SU-DHL-6 (cell line): Measurements from ENCODE around the gene PIF1.

Experiments used
- CTCF ChIP-seq: fragments of 200-600 bp; sonication (generic); IDR thresholded peaks from one replicate; pipeline ENCODE4 v1.5.1; 2017; ENCODE audit warnings: antibody characterized with exemption, mild to moderate bottlenecking, low read length, moderate library complexity; ENCODE audit not compliant: insufficient read depth, poor library complexity, severe bottlenecking
- EZH2phosphoT487 ChIP-seq: fragments of 200-600 bp; sonication (generic), shearing (Covaris generic); conservative IDR thresholded peaks from 2 replicates; pipeline ENCODE4 v1.6.1; 2018; ENCODE audit warnings: mild to moderate bottlenecking, antibody characterized with exemption, low read length, moderate library complexity, mixed read lengths

- TF ChIP-seq CTCF (no peak), EZH2phosphoT487 (no peak)
Observed at GRCh38 chr15:64841060-64841343, 15.6 kb upstream of the PIF1 start.
